NCI-H2081 treated with DMSO at 0.1 percent for 48 hours (cell line): Measurements from ENCODE around the gene GPC3.

Source experiments
- DNase-seq: peaks from one replicate; lab custom pipeline; 2025; lab: John Stamatoyannopoulos, UW

Gene GPC3

GRCh38 chrX:133681897-133682296 lies 303.5 kb downstream of the GPC3 start:
- no peak for DNase-seq

- DNase-seq: no peak
Measured at GRCh38 chrX:133681421-133681820, 304.0 kb downstream of the GPC3 start.

DNA sequence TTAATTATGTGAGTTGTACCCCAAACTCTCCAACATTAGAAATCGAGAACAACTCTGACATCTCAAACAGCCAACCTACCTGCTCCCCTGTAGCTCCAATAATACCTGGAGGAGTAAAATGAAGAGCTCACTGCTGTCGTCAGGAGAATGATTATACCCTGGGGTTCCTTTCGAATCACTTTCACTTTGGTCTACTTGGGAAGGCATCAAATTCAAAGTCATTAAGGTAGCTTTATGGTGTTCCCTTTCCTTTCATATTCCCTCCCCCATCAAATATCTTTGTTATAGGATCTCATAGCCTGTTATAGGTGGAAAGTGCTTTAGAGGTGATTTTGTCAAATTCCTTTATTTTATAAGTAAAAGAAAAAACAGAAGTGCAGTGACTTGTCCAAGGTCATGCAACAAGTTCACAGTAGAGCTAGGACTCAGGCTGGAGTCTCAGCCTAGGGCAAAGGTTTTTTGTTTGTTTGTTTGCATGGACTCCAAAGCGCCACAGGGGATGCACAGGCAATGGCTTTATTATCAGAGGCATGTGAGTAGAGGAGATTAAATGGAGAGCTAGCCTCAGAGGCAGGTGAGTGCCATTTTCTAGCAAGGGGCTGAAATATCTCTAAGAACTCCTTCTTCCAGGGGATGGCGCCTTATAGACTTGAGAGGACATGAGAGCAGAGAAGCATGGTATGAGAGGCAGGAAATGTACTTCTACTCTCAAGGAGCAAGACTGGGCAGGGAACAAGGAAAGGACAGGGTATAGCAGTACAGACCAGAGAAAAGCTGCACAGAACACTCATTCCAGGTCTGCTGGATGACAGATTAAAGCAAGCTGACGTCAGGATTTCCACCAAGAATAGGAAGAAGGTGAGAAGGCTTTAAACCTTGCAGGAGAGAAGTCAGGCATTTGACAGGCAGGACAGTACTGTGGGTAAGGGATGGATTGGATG lies 308.0 kb downstream of the GPC3 start:
- DNase-seq: no peak

DNA sequence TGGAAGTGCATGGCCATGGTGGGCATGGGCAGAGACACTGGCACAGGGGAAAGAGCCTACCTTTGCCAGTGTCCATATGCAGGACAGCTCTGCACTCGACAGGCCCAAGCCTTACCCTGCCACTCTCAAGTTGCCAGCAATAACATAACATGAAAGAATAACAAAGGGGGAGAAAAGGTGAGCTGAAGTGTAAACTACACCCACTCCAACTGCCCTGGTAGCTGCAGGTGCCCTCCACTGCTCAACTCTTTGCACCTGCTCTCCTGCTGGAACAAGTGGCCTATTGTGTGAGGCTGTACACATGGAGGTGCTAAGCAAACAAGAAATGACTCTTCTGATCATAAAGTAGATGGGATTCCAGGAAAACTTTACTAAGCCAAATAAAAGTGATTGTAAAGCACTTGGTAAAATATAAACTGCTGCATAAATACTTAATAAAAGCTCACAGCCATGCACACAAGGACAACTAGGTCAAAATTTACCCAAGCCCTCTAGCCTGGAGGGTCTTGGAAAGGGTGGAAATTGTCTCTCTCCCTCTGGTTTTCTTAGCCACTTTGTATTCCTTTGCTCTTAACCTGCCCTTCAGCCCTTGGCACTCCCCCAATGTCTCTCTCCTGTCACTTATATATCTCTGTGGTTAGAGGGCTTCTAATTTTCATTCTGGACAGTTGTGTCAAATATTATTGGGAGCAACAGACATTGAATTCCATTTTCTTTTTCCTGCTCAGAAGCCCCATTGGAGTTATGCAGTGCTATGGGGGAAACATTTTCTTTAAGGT lies 308.9 kb downstream of the GPC3 start:
- DNase-seq: no peak

DNA sequence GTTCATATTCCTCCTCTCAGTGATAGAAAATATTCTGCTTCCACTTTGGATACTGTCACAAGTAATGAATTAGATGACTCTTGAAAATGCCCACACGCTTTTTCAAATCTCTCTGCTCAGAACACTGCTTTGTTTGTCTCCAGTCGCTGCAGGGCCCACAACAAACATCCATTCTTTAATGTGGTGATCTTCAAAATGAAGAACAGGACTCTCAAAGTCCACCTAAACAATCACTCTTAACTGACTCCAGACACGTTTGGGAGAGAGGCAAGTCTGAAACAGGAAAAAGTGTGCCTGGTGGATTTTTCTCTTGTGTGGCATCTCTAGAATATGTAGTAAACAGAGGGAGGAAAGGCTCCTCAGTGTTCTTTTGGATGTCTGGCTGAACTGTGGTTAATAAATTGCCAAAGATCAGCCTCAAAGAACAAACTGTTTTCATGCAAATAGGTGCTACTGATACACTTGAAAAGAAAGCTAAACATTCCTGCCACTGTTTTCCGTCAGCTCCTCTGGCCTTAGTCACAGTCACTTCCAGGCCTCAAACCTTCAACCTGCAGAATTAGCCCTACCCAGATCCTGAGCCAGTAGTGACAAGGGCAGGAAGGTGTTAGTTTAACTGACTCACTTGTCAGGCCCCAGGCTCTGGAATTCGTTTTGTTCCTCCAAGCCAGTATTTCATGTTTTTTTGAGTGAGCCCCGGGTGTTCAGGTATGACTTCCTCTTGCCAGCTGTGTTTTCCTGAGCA lies 310.5 kb downstream of the GPC3 start:
- no peak for DNase-seq

- no peak for DNase-seq
Measured at GRCh38 chrX:133670383-133670782, 315.0 kb downstream of the GPC3 start.

DNA sequence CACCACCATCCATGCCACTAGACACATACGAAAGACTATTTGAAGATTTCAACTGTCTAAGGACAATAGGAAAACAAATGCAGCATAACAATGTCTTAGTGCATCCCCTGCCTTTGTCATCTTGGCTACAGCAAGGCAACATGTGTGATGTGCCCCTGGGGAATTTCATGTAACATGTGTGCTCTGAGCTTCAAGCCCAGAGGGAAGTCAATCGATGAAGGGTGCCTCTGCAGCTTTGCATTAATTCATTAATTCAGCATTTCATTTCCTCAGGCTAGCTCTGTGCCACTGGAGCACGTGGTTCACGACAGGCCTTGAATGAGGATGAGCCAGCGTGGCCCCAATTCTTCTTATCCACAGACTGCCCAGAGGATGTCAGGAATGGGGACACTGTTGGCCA lies 316.2 kb downstream of the GPC3 start:
- DNase-seq: no peak

DNA sequence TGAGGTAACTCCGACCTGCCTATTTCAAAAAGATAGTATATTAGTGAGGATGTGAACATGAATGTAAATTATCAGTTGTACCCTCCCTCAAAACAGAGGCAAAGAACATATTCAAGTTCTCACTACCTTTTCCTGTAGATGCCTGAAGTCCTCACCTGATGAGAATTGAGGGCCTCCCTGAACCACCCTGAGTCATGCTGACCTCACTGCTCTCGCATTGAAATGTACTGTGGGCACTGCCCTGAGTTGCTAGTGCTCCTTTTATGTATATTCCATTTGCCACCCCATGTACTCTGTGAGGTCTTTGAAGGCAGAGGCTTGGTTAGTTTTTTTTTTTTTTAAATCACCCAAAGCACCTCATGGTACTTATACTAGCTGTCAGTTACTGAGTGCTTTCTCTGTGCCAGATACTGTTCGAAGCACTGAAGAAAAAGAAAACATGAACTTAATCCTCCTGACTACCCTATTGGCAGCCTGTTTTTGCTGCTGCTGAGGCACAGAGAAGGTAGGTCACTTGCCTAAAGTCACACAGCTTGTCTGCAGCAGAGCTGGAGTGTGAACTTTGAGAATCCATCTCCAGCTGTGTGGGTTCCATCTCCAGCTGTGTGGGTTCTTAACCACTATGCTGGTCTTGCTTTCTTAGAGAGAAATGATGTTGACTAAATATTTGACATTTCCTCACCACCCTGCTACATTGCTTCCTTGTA lies 317.0 kb downstream of the GPC3 start:
- no peak for DNase-seq

GRCh38 chrX:133666256-133666655 lies 319.1 kb downstream of the GPC3 start:
- no peak for DNase-seq

GRCh38 chrX:133661962-133662839 lies 323.2 kb downstream of the GPC3 start:
- DNase-seq: no peak

GRCh38 chrX:133660281-133660680 lies 325.1 kb downstream of the GPC3 start:
- DNase-seq: no peak

DNA sequence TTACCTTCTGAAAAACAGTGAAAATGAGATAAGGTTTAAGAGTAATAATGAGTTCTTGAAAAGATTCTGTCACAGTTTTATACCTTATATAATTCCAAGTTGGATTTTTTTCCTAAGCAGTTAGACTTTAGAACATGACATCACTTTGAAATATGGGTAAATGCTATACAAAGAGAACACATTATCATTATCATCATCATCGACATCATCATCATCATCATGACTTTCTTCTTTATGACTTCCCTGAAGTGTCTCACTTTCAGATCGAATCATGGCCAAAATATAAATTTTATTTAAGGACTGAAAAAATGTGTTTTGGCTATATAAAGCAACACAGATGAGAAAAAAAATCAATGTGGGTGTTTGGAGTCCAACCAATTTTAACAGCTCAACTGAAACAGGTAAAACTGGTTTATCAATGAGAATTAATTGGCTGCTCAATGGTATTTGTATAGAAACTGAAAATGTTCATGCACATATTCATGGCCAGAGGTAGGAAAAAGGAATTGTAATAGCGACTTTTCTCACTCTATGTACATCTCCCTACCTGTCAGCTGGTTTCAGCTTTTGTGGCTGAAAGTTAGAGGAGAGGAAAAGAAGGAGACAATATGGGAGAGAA lies 327.0 kb downstream of the GPC3 start:
- no peak for DNase-seq

GRCh38 chrX:133655275-133656265 lies 329.8 kb downstream of the GPC3 start:
- no peak for DNase-seq

- no peak for DNase-seq
Measured at GRCh38 chrX:133654811-133655210, 330.6 kb downstream of the GPC3 start.

GRCh38 chrX:133653358-133653757 lies 332.0 kb downstream of the GPC3 start:
- no peak for DNase-seq

GRCh38 chrX:133652185-133652584 lies 333.2 kb downstream of the GPC3 start:
- DNase-seq: no peak

DNA sequence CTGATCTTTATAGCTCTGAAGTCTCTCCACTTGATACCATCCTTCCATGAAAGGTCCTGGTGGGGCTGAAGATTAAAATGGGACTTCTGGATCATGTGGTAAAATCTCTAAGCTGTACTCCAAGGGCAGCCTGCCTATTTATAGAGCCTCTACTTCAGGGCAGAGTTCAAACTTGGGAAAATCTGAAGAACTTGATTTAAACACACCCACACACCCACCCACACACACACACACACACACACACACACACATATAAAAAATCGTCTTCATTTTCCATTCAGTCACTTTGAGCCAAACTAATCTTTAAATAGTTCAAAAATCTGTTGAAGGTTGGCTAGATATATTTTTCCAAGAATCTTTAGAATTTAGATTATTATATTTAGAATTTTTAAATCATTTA lies 335.2 kb downstream of the GPC3 start:
- DNase-seq: no peak

GRCh38 chrX:133649651-133650050 lies 335.7 kb downstream of the GPC3 start:
- no peak for DNase-seq

DNA sequence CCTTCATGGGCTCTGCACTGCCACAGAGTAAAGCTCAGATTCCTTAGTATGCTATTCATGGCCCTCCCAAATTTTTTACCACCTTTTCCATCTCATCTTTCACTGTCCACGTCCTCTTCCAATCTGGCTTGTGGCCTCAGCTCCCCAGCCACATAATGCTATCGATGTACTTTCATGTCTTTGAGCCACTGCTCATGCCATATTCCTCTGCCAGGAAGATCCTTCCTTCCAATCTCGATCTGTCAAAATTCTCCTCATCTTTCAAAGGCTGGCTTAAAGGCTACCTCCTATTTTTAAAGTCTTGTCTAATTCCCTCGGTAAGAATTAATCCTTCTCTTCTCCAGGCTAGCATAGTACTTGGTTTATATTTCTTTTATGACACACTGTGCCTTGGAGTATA lies 336.8 kb downstream of the GPC3 start:
- DNase-seq: no peak
